ENCODE measurements around the gene ADAMTS10. TPM values are rescaled to one million over a fixed set of nuclear protein-coding genes. Genes with fewer than 3 reads are reported as not detected.
A peak's percentile ranks its signal among the peaks of the same experiment; 100 is the strongest.
"Not testable (repeated sequence)": the region's sequence is repeated elsewhere in the genome, so short reads cannot be mapped to it uniquely, and the experiment has no call there.

ADAMTS10 gene
- total and polyA plus RNA-seq, 2 of the 13 experiments (the other 11 are each of a cell fraction or from before 2014, with no cell fraction given) = 0.49 to 1.7 TPM

DNA sequence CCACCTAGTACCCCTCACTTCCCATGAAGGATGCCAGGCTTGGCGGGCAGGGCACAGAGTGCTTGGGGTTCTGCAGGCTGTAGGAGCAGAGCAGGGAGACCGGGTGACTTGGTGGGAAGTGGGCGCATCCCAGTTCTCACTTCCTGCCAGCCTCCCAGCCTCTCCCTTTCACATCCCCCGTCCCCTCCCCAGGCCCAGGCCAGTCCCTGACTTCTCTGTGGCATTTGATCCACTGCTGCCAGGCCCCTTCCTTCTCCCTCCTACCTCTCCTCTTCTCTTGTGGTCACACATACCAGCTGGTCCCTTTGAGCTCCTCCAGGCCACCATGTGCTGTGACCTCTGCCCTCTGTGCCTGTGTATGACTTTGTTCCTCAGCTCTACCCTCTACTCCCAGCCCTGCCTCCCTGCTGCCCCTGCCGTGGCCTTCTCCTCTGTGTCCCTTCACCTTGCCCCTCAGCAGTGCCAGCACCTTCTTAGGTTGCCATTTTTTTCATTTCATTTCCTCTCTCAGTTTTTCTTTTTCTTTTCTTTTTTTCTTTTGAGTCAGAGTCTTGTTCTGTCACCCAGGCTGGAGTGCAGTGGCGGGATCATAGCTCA lies 52.8 kb downstream of the ADAMTS10 start:
- H3K9me3 ChIP-seq (ENCODE audit: low read length) = no peaks in the 10 kb centered on the region
- no peak overlapping the region; the same call in 1 of the 2 replicates for H3K4me2 ChIP-seq (ENCODE audit: low read depth, low read length)
- no peaks in the 10 kb centered on the region for H3K79me2 ChIP-seq (ENCODE audit: insufficient read depth, low read length)
- H2AFZ ChIP-seq (ENCODE audit: low read length) = no peak overlapping the region
- H3K4me1 ChIP-seq (ENCODE audit: insufficient read depth, low read length) = peaks cover 6% of the 10 kb centered on the region; the same call in 1 of the 2 replicates
- DNase-seq (ENCODE audit: low spot score) (no peak), FAIRE-seq (no peak), ATAC-seq (peak; percentile 50)
- intact Hi-C loops (cut with micrococcal nuclease; ENCODE audit: unreplicated experiment) = no loop called here
- no peaks in the 10 kb centered on the region for H3K36me3 ChIP-seq (replicated peaks in 1 of 2; ENCODE audit: control insufficient read depth in 1 of 2, insufficient read depth in 2 of 2, low read length in 2 of 2)
- ChIA-PET CTCF (ENCODE audit: low intra/inter-chr PET ratio, low total read pairs) (no interaction called here), POLR2A (no interaction called here)
- no peaks in the 10 kb centered on the region for H4K20me1 ChIP-seq (ENCODE audit: insufficient read depth, low read length)
- H3K27me3 ChIP-seq (ENCODE audit: control insufficient read depth in 1 of 2, insufficient read depth in 2 of 2, low read length in 2 of 2) = no peaks in the 10 kb centered on the region; a peak in 1 of 5 replicates
- no TSS peak for BruUV-seq (replicated peaks)
- in situ Hi-C loops (cut with HindIII; ENCODE audit: extremely low pct_ligation_motif_present, low pct_unique_long_range_greater_than_20kb) = no loop called here
- no peak overlapping the region for H3K9ac ChIP-seq (ENCODE audit: insufficient read depth, low read depth, low read length)
- no peak overlapping the region for H3K4me3 ChIP-seq (replicated peaks in 1 of 3; ENCODE audit: insufficient read depth in 1 of 3, low read depth in 2 of 3, low read length in 3 of 3)
- 49% methylated on average over 4 of the region's 6 CpGs for WGBS (ENCODE audit: low lambda C conversion rate)
- peak; percentile 39; the same call in 1 of the 2 replicates for TF ChIP-seq NR2F6 (IDR thresholded peaks at IDR 0.05)
- peak; percentile 39; the same call in 1 of the 2 replicates for TF ChIP-seq NR2F6 (CRISPR knock-in tag; IDR thresholded peaks at IDR 0.05)
- TF ChIP-seq ZNF362 (CRISPR knock-in tag; IDR thresholded peaks at IDR 0.05; ENCODE audit: borderline replicate concordance) = no peak
- no peak for TF ChIP-seq TFDP1 (CRISPR knock-in tag; IDR thresholded peaks at IDR 0.05; ENCODE audit: borderline replicate concordance)
- TF ChIP-seq ATF1 (CRISPR knock-in tag; IDR thresholded peaks at IDR 0.05) = no peak
- TF ChIP-seq NR2F1 (CRISPR knock-in tag; IDR thresholded peaks at IDR 0.05) = 0 out of 4 replicates have a peak, but pooled peaks have one; percentile 24 to 26
- TF ChIP-seq ZNF709 (CRISPR knock-in tag; IDR thresholded peaks at IDR 0.05) = no peak
- H3K27ac ChIP-seq (ENCODE audit: extremely low read length, insufficient read depth, low read length) = no peak overlapping the region

GRCh38 chr19:8553729-8554128 lies 56.8 kb downstream of the ADAMTS10 start:
- DNase-seq (ENCODE audit: low spot score); BruUV-seq (replicated peaks): not testable (repeated sequence)

More at GRCh38 chr19:8553729-8554128, 56.8 kb downstream of the ADAMTS10 start:
- H3K9ac ChIP-seq (ENCODE audit: insufficient read depth, low read depth, low read length); in situ Hi-C loops (cut with HindIII; ENCODE audit: extremely low pct_ligation_motif_present, low pct_unique_long_range_greater_than_20kb); POLR2A ChIA-PET; H3K9me3 ChIP-seq (ENCODE audit: low read length); ATAC-seq; H3K27ac ChIP-seq (ENCODE audit: extremely low read length, insufficient read depth, low read length); CTCF ChIA-PET (ENCODE audit: low intra/inter-chr PET ratio, low total read pairs); H3K79me2 ChIP-seq (ENCODE audit: insufficient read depth, low read length); H2AFZ ChIP-seq (ENCODE audit: low read length); H3K4me3 ChIP-seq (replicated peaks in 1 of 3; ENCODE audit: insufficient read depth in 1 of 3, low read depth in 2 of 3, low read length in 3 of 3); intact Hi-C loops (cut with micrococcal nuclease; ENCODE audit: unreplicated experiment); H3K4me1 ChIP-seq (ENCODE audit: insufficient read depth, low read length); FAIRE-seq; H4K20me1 ChIP-seq (ENCODE audit: insufficient read depth, low read length); H3K4me2 ChIP-seq (ENCODE audit: low read depth, low read length); H3K27me3 ChIP-seq (ENCODE audit: control insufficient read depth in 1 of 2, insufficient read depth in 2 of 2, low read length in 2 of 2); H3K36me3 ChIP-seq (replicated peaks in 1 of 2; ENCODE audit: control insufficient read depth in 1 of 2, insufficient read depth in 2 of 2, low read length in 2 of 2): not testable (repeated sequence)
- 62% methylated on average over 5 of the region's 7 CpGs for WGBS (ENCODE audit: low lambda C conversion rate)

Data from HepG2 (cell line).